HUES48 (cell line): ENCODE measurements around the gene KLF16.
A peak's percentile ranks its signal among the peaks of the same experiment; 100 is the strongest.

Source experiments
- H3K27ac ChIP-seq: one replicate; pipeline ENCODE4 v1.7.0; 2013; ENCODE audit warnings: low read depth, low read length, inconsistent platforms
- H3K27me3 ChIP-seq: 2 replicates; pipeline ENCODE4 v1.6.1; 2013; ENCODE audit warnings: mild to moderate bottlenecking, low read length; ENCODE audit not compliant: control insufficient read depth, insufficient read depth
- H3K36me3 ChIP-seq: 2 replicates; pipeline ENCODE4 v1.6.1; 2013; ENCODE audit warnings: low read length; ENCODE audit not compliant: control insufficient read depth, insufficient read depth
- H3K4me1 ChIP-seq: 2 replicates; pipeline ENCODE4 v1.6.1; 2013; ENCODE audit warnings: mild to moderate bottlenecking, low read length; ENCODE audit not compliant: control insufficient read depth, insufficient read depth
- H3K4me3 ChIP-seq: 2 replicates; pipeline ENCODE4 v1.5.1; 2013; ENCODE audit warnings: mild to moderate bottlenecking, low read depth, low read length
- H3K9ac ChIP-seq: 2 replicates; pipeline ENCODE4 v1.6.1; 2013; ENCODE audit warnings: mild to moderate bottlenecking, low read depth, low read length, moderate library complexity
- H3K9me3 ChIP-seq: 2 replicates; pipeline ENCODE4 v1.6.1; 2013; ENCODE audit warnings: low read length; ENCODE audit not compliant: control insufficient read depth, insufficient read depth

The KLF16 gene

DNA sequence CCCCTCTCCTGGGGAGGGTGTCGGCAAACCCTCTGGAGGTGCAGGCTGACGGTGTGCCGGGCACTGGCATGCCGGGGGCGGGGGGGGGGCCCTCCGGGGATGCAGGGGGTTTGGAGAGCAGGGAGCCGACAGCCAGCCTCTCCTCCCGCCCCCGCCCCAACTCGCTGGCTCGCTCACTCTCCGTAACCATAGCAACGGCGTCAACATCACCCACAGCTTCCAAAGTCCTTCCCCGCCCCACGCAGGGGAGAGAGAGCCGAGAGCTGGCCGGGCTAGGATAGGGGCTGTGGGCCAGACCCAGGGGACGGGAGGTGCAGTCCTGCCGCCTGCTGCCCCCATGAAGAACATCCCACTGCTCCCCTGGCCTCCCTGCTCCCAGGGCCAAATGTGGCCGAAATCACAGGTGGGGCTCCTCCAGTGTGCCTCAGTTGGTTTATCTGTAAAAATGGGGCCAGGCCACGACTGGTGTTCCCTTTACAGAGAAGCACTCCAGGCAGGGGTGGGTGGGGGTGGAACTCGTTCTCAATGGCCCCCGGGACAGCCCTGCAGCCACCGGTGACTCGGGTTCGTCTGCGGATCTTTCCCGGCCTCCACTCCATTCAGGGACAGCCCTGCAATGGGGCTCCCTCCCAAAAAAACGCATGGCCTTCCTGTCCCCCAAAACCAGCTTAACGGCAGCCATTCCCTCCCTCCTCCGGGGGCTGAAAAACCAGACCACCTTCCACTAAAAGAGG lies 3.2 kb downstream of the KLF16 start:
- Histone ChIP-seq H3K9me3 (no peaks in the 10 kb centered on the region), H3K27ac (peak overlapping the region; percentile 57), H3K9ac (no peak overlapping the region), H3K27me3 (peaks cover 16% of the 10 kb centered on the region), H3K4me1 (peaks cover 43% of the 10 kb centered on the region), H3K4me3 (peak overlapping the region; percentile 80), H3K36me3 (no peaks in the 10 kb centered on the region)

DNA sequence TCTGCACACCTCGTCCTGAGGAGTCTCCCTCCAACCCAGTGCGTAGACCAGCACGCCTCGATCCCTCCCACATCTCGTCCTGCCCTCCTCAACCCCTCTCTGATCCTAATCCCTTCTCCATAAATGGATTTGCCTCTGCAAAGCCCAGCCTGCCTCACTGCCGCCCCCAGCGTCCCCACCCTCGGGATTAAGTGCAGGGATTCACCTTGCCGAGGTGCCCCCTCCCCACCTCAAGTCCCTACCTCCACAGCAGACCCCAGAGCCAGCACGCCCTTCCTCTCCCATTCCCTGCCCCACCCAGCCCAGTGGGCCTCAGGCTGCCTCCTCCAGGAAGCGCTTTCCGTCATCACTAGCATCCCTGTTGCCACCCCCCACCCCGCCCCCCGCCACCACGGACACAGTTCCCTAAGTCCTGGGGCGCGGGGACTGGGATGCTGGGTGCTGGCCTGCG lies 4.0 kb downstream of the KLF16 start:
- H3K27ac ChIP-seq, result peak overlapping the region; percentile 57
- peak overlapping the region; percentile 12; the same call in 1 of the 2 replicates for H3K4me3 ChIP-seq
- H3K9me3 ChIP-seq, result no peaks in the 10 kb centered on the region
- peaks cover 51% of the 10 kb centered on the region for H3K4me1 ChIP-seq
- no peaks in the 10 kb centered on the region for H3K36me3 ChIP-seq
- H3K27me3 ChIP-seq, result peaks cover 16% of the 10 kb centered on the region
- no peak overlapping the region for H3K9ac ChIP-seq

DNA sequence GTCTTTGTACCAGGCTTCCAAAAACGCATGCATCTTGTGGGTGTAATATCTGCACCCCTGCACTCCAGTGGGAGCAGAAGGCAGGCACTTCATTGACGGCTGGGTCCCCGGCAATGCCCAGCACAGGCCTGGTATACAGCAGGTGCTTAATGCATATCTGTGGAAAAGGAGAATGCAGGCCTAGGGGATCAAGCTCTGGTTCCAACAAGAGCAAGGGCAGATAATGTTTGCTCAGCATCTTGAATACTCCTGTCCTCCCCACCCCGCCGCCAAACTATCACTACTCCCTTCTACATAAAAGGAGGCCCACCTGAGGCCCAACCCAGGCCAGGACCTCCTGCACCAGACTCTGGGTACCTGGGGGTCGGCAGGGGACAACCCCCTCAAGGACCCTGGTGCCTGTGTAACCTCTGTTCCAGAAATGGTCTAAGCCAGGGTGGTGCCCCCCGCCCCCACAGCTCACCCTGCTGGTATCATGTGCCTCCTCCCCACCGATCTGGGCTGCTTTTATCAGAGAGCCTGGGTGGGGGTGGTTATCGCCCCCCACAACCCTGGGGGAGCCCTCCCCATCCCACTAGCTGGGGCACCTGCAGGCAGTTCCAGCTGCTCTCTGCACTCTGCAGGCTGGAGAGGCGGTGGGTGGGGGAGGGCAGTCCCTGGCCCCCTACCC lies 4.8 kb downstream of the KLF16 start:
- Histone ChIP-seq H3K9me3 (no peaks in the 10 kb centered on the region), H3K36me3 (no peaks in the 10 kb centered on the region), H3K4me1 (peaks cover 52% of the 10 kb centered on the region), H3K4me3 (no peak overlapping the region), H3K27me3 (peaks cover 16% of the 10 kb centered on the region), H3K27ac (no peak overlapping the region), H3K9ac (no peak overlapping the region)

DNA sequence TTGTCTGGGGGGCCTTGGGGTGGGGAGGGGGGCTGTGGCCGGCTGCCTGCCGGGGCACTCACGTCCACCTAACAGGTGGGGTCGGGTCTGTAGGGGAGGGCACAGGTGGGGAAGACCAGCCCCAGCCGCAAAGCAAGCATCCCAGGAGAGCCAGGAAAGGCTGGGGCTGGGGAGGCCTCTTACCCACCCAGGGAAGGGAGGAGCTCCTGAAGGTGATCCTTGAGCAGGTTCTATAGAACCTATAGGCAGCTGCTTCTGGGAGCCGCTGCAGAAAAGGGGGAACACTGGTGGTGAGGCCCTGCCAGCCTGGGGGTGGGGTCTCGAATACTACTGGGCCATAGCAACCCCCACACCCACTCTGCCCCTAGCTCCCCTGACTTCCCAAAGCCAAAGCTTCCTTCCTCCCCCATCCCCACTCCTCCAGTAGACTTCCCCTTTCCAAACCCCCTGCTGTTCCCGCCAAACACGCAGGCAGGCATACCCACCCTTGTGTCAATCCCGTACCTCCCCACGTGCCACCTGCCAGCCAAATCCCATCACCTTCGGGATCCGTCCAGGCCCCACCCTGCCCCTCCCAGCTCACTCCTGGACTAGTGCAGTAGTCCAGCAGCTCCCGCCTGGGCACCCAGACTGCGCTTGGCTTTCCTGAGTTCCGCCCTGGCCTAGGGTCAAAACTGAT lies 5.6 kb downstream of the KLF16 start:
- peaks cover 52% of the 10 kb centered on the region for H3K4me1 ChIP-seq
- H3K4me3 ChIP-seq, result peak overlapping the region; percentile 59; the same call in 1 of the 2 replicates
- peaks cover 16% of the 10 kb centered on the region for H3K27me3 ChIP-seq
- H3K36me3 ChIP-seq, result no peaks in the 10 kb centered on the region
- no peak overlapping the region for H3K9ac ChIP-seq
- peak overlapping the region; percentile 63 for H3K27ac ChIP-seq
- H3K9me3 ChIP-seq, result no peaks in the 10 kb centered on the region

DNA sequence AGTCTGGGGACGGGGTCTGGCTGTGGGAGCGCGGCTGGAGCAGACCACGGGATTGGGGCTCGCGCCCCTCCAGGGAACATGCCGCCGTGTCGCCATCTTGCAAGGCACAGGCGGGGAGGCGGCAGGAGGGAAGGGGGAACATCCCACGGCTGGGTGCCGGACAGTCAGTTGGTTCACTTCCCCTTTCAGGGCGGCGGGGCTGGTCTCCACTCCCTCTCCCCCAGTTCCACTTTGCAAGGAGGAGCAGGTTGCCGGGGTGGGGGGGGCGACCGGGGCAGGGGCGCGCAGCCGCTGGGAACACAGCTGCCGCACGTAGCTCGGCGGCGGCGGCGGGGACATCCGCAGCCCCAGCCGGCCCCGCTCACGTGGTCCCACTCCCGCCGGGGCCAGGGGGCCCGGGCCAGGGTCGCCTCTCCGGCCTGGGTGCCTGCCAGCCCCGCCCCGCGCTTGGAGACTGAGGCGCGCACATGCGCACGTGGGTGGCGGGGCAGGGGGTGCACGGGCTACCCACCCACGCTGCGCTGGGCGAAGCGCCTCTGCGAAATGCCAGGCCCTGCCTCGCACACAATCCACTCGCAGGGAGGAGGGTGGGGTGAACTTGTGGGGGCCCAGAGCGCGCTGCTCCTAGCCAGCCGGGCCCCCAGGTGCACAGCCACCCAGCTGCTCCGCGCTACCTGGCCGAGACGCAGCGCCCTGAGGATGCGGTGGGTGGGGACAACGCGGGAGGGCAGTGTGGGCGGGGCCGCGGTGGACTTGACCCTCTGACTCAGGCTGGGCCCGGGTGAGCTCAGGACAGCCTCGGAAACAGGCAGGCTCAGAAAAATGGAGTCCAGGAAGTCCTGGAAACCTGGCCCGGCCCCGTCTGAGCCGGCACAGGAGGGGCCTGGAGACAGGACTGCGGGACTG lies 6.4 kb downstream of the KLF16 start:
- Histone ChIP-seq H3K9ac (no peak overlapping the region; the same call in 1 of the 2 replicates), H3K4me3 (peak overlapping the region; percentile 59), H3K36me3 (no peaks in the 10 kb centered on the region), H3K9me3 (no peaks in the 10 kb centered on the region), H3K27me3 (peaks cover 12% of the 10 kb centered on the region), H3K4me1 (peaks cover 52% of the 10 kb centered on the region), H3K27ac (peak overlapping the region; percentile 63)

DNA sequence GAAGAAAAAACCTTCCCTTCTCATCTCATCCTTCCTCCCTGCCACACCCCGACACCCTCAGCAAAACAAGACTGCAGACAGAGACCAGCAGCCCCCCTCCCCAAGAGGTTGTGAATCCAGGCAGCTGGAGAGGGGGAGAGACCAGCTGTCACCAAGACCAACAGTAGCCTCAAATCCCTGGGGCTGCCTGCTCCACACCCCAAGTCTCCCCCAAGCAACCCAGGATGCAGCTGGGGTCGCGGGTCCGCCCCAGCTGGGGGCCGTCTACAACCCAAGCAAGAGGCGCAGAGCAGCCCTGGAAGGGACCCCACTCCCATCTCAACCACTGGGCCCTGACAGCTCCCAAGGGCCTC lies 7.1 kb downstream of the KLF16 start:
- no peaks in the 10 kb centered on the region for H3K36me3 ChIP-seq
- no peak overlapping the region for H3K27ac ChIP-seq
- H3K9ac ChIP-seq, result no peak overlapping the region
- peaks cover 51% of the 10 kb centered on the region for H3K4me1 ChIP-seq
- H3K27me3 ChIP-seq, result peaks cover 6% of the 10 kb centered on the region
- peak overlapping the region; percentile 37 for H3K4me3 ChIP-seq
- no peaks in the 10 kb centered on the region for H3K9me3 ChIP-seq

DNA sequence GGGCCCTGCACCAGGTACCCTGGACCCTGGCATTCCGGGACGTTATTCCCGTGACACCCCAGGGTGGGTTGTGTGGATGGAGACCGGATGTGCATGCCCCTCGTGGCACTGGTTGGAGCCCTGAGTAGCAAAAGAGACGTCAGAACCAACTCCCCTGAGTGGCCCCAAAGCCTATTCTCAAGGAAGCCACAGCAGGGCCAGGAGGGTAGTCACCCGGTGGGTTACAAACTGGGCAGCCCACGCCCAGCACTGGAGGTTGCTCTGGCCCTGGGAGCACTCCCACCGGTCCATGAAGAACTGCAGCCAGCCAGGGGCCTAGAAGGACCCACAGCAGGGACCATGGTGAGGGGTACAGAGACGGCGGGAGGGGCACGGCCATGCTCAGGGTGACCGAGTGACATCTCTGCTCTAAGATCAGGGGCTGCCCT lies 7.5 kb downstream of the KLF16 start:
- peaks cover under 1% of the 10 kb centered on the region; the same call in 1 of the 2 replicates for H3K27me3 ChIP-seq
- peak overlapping the region; percentile 71 for H3K27ac ChIP-seq
- no peaks in the 10 kb centered on the region for H3K36me3 ChIP-seq
- 0 out of 2 replicates have a peak overlapping the region, but pooled peaks have one; percentile 3 for H3K4me3 ChIP-seq
- no peaks in the 10 kb centered on the region for H3K9me3 ChIP-seq
- no peak overlapping the region for H3K9ac ChIP-seq
- peaks cover 46% of the 10 kb centered on the region for H3K4me1 ChIP-seq

DNA sequence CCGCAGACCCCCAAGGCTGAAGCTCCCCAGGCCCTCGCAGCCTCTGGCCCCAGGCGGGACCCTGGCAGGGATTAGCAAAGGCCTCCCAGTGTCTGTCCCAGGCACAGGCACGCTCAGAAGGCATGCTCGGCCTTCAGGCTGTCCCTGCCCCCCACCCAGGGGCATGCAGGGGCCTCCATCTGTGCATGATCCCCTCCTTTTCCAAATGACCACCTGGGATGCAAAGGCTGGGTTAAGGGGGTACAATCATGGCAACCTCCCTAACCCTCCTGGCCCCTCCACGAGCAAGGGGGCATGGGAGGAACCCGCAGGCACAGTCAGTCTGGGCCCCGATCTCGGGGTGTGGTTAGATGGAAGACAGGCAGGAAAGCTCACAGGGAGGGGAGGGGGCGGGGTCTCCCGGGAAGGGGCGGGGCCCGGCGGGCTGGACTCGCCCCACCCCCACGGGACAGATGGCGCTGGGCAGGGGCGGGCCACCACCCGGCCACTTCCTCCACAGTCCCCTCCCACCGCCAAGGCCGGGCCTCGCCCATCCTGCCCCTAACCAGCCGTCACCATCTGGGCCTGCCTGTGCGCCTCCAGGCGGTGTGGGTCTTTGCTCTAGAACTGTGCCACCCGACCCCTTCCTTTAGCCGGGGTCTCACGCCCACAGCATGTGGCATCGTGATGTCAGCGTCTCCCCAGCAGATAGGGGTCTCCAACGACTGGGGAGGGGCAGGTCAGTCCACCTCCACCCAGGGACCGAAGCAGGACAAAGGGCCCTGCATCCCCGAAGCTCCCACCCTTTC lies 8.1 kb downstream of the KLF16 start:
- H3K27me3 ChIP-seq, result no peaks in the 10 kb centered on the region
- H3K9me3 ChIP-seq, result no peaks in the 10 kb centered on the region
- peak overlapping the region; percentile 12; the same call in 1 of the 2 replicates for H3K4me3 ChIP-seq
- peak overlapping the region; percentile 79 for H3K27ac ChIP-seq
- peaks cover 40% of the 10 kb centered on the region for H3K4me1 ChIP-seq
- no peaks in the 10 kb centered on the region for H3K36me3 ChIP-seq
- H3K9ac ChIP-seq, result no peak overlapping the region

DNA sequence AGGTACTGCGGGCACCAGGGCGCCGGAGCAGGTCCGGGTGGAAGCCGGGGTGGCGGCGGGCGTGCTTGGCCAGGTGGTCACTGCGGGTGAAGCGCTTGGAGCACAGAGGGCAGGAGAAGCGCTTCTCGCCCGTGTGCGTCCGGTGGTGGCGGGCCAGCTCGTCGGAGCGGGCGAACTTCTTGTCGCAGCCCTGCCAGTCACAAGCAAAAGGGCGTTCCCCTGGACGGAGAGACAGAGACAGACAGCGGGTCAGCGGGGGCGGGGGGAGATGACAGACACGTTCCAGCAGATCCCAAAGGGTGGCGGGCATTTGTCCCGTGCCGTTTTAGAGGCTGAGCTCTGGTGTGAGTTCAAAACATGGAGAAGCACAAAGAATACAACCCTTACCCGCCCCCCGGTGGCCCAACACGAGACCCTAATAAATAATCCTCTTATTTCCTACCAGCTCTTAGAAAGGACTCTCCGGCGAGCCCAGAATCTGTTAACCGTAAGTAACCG lies 8.8 kb downstream of the KLF16 start:
- Histone ChIP-seq H3K4me3 (peak overlapping the region; percentile 12; the same call in 1 of the 2 replicates), H3K36me3 (no peaks in the 10 kb centered on the region), H3K27me3 (no peaks in the 10 kb centered on the region), H3K9me3 (no peaks in the 10 kb centered on the region), H3K27ac (peak overlapping the region; percentile 79), H3K9ac (no peak overlapping the region; the same call in 1 of the 2 replicates), H3K4me1 (peaks cover 38% of the 10 kb centered on the region)
